Heart left ventricle (tissue), 16 donors: ENCODE measurements around the gene NAGA. TPM values are rescaled to one million over a fixed set of nuclear protein-coding genes. Genes with fewer than 3 reads are reported as not detected.
"Not testable (repeated sequence)": the region's sequence is repeated elsewhere in the genome, so short reads cannot be mapped to it uniquely, and the experiment has no call there.

Experiments
- ATAC-seq, 4 donors: fragments of 200-7000 bp; cut with Tn5 transposase; one replicate each; pipeline ENCODE4 v1.9.1; 2020 to 2022; ENCODE audit warnings: moderate library complexity in 4 of 4, mild to moderate bottlenecking in 3 of 4, moderate number of reproducible peaks in 1 of 4
- DNase-seq, 5 donors: peaks; one replicate each; pipeline ENCODE4 v3.0.0-alpha.2; 2020
- H3K27ac ChIP-seq, 12 donors: fragments of 200-600 bp; sonication (generic) in 4 of 12; one replicate each; pipeline versions ENCODE4 v1.5.0 to v1.8.0; 2016 to 2022; ENCODE audit warnings: mild to moderate bottlenecking in 2 of 12
- H3K27me3 ChIP-seq, 9 donors: fragments of 200-600 bp; sonication (generic) in 2 of 9; one replicate each; pipeline versions ENCODE4 v1.5.1 to v1.8.0; 2016 to 2022; ENCODE audit warnings: mild to moderate bottlenecking in 3 of 9
- H3K36me3 ChIP-seq, 9 donors: fragments of 200-600 bp; sonication (generic) in 2 of 9; one replicate each; pipeline versions ENCODE4 v1.5.0 to v1.8.0; 2018 to 2022; ENCODE audit warnings: mild to moderate bottlenecking in 2 of 9
- H3K4me1 ChIP-seq, 12 donors: fragments of 200-600 bp; sonication (generic) in 4 of 12; one replicate each; pipeline versions ENCODE4 v1.5.0 to v1.8.0; 2016 to 2022; ENCODE audit warnings: mild to moderate bottlenecking in 3 of 12
- H3K4me3 ChIP-seq, 12 donors: fragments of 200-600 bp; sonication (generic) in 4 of 12; one replicate each; pipeline versions ENCODE4 v1.5.0 to v1.8.0; 2017 to 2022; ENCODE audit warnings: mild to moderate bottlenecking in 9 of 12, moderate library complexity in 4 of 12
- H3K9me3 ChIP-seq, 12 donors: fragments of 200-600 bp; sonication (generic) in 4 of 12; one replicate each; pipeline versions ENCODE4 v1.5.0 to v1.8.0; 2016 to 2022; ENCODE audit warnings: mild to moderate bottlenecking in 1 of 12
- POLR2A ChIP-seq, 2 donors: fragments of 450-650 bp; IDR thresholded peaks; one replicate each; pipeline ENCODE4 v1.6.1; 2017; ENCODE audit warnings: antibody characterized with exemption in 2 of 2, mild to moderate bottlenecking in 2 of 2, moderate library complexity in 2 of 2
- WGBS, 4 donors: extraction: QIAGEN DNeasy Blood & Tissue Kit in 2 of 4; methylation state at CpG; one replicate each; pipeline versions ENCODE4 v1.1.5 to v1.1.7; 2013 to 2018; 5-methylcytosine and 5-hydroxymethylcytosine counted together
- intact Hi-C, 10 donors: fragments of 100-400 bp; cut with DNase I; formaldehyde crosslinking; loops; one replicate each; pipeline versions ENCODE4 v1.11.1 to v1.14.2; 2022
- long read RNA-seq, 3 donors: library from polyadenylated mRNA; unstranded; transcript quantifications; one replicate each; pipeline ENCODE4 v2.0.0, GENCODE V29; 2020 to 2021
- polyA plus RNA-seq, 2 donors: library from polyadenylated mRNA; stranded (reverse); fragments of 200-250 nt; gene quantifications; one replicate each; pipeline ENCODE4 v1.2.3, GENCODE V29; 2013
- total RNA-seq, 9 donors: library from RNA; depleted of rRNA in 2 of 9; stranded (reverse); fragments of >200 nt in 2 of 9; fragmentation: NEBNext Ultra II Directional in 3 of 9; extraction: Animal tissue kit (Norgen Biotek cat#: 25700) in 3 of 9; gene quantifications; one replicate each; pipeline versions ENCODE4 v1.1.0 to v1.2.4, GENCODE V29; 2016 to 2023
- TF ChIP-seq, protein P1 (sequence below), 12 donors: fragments of 200-600 bp; sonication (generic) in 4 of 12; IDR thresholded peaks; one replicate each; pipeline versions ENCODE4 v1.5.0 to v1.8.0; 2018 to 2022; ENCODE audit warnings: antibody characterized with exemption in 12 of 12, mild to moderate bottlenecking in 5 of 12
- donor health status: ischemic (EF 13 %, LVEDD 7.1; RV severe dilation, severe dysfunction).
- donor health status: healthy with polysubstance abuse.
- donor health status: DM: no; HTN: yes; CAD: no.
- donor health status: DM: no; HTN: no; CAD: no.
- donor health status: ischemic (EF 25% LVEDD 6.9; RV normal size, moderate dysfunction).
- donor health status: ischemic (EF 25% LVEDD 5.7; RV mildly dilated, moderate dysfunction).
- donor health status: healthy.
- donor health status: DM: yes; HTN: yes; CAD: no.
- donor health status: ischemic (EF 35%, LVEDD 5.7; RV mildly dilated, moderate dysfunction).
- donor health status: nonischemic (EF 11% LVEDD 7.7; RV severe dilation, severe dysfunction).
- donor health status: DM: yes; HTN: yes; CAD: no.
- donor health status: PGD.
- donor health status: ischemic (EF 29% LVEDD 5.4; RV normal size, mild dysfunction).
- donor health status: nonischemic (EF 23%, LVEDD 6.1; RV moderate dilation, normal function).

Gene NAGA
- total RNA-seq (10 to 100 TPM; 10.6 to 48.3 (median 13.8) TPM), polyA plus RNA-seq (10 to 100 TPM in 1 of 2 donors, 1 to 10 TPM in 1; 5.2 to 14.7 TPM)
- long read RNA-seq, donor 1, transcript NAGA-202 (10 exons, 1,869 nt) = minor isoform, 5 of 27 reads
- long read RNA-seq, donor 1, transcript NAGA-201 (9 exons, 3,694 nt) = major isoform, 9 of 27 reads
- long read RNA-seq, donor 1, partial matches to known transcripts = 5 of 27 reads
- long read RNA-seq, donor 1, other reads (novel, unspliced or antisense) = 4 of 27 reads
- long read RNA-seq, donor 2, transcript NAGA-202 (10 exons, 1,869 nt) = minor isoform, 8 of 75 reads
- long read RNA-seq, donor 2, transcript NAGA-203 (10 exons, 1,856 nt) = minor isoform, 11 of 75 reads
- long read RNA-seq, donor 2, transcript NAGA-201 (9 exons, 3,694 nt) = major isoform, 35 of 75 reads
- long read RNA-seq, donor 2, partial matches to known transcripts = 8 of 75 reads
- long read RNA-seq, donor 2, other reads (novel, unspliced or antisense) = 13 of 75 reads
- long read RNA-seq, donor 3, transcript NAGA-201 (9 exons, 3,694 nt) = major isoform, 14 of 22 reads
- long read RNA-seq, donor 3, partial matches to known transcripts = 1 of 22 reads
- long read RNA-seq, donor 3, other reads (novel, unspliced or antisense) = 3 of 22 reads

DNA sequence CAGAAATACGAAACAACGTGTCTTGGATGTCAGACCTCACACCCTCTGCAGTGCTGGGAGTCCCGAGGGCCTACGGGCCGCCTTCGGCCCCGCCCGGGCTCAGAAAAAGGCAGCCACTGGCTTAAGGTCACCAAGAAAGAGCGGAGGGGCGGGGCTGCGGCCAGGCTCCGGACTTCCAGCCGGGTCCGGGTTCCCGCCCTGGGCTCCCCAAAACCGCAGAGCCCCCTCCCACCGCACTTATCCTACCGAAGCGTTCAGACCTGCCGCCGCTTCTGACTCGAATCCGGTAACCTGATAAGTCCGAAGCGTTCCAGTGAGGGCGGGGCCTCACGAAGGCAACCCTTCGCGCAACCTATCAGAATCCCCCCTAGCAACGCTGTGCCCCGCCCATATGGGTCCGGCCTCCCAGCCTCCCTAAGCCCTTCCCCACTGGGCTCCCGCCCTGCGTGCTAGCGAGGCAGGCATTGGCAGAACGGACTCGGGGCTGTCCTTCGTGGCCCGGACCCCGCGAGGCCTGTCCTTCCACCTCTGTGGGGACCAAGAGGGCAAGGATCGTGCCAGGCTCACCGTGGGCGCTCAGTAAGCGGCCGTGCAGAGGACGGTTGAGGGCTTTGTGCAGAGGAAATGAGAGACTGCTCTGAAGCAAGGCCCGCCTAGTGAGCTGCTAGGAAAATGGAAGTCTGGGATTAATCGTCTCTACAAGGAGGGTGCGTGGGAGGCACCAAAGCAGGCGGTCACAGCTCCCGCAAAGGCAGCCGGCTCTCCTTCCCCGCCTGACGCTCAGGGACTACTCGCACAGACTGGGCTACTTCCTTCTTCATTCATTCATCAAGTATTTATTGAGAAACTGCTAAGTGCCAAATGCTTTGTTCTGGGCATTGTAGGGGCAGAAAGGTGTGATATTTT is at the start of gene NAGA:
Gene NAGA, minus strand, starts transcription at position 296 of the 906 bp plus-strand sequence. CDS start 515 bp downstream, outside the sequence.
- Histone ChIP-seq H3K36me3 (peaks cover 0 to 34% (median 18%) of the 10 kb centered on the region in 9 donors), H3K27me3 (no peaks in the 10 kb centered on the region), H3K4me1 (peaks cover 3 to 58% (median 34%) of the 10 kb centered on the region in 12 donors), H3K9me3 (no peaks in the 10 kb centered on the region), H3K27ac (peak within 1 kb of the TSS; percentile 67 to 94 (median 86)), H3K4me3 (peak within 1 kb of the TSS; percentile 37 to 98 (median 68))
- peak; percentile 95 to 98 (median 96) for ATAC-seq
- intact Hi-C loops = loop anchor here in 3 of 10 donors (1.0 to 10.0 kb wide), 4 partner anchors 20 to 386 kb away; partner anchors contain the start of genes NDUFA6 (in 1 of the 3), SNU13 (in 1 of the 3), SREBF2 (in 1 of the 3) and TCF20 (in 1 of the 3)
- DNase-seq = peak; percentile 95 to 99 (median 98)
- peak in 1 of 2 donors; percentile 90 for TF ChIP-seq POLR2A (IDR thresholded peaks at IDR 0.05)
- TF ChIP-seq, protein P1, sequence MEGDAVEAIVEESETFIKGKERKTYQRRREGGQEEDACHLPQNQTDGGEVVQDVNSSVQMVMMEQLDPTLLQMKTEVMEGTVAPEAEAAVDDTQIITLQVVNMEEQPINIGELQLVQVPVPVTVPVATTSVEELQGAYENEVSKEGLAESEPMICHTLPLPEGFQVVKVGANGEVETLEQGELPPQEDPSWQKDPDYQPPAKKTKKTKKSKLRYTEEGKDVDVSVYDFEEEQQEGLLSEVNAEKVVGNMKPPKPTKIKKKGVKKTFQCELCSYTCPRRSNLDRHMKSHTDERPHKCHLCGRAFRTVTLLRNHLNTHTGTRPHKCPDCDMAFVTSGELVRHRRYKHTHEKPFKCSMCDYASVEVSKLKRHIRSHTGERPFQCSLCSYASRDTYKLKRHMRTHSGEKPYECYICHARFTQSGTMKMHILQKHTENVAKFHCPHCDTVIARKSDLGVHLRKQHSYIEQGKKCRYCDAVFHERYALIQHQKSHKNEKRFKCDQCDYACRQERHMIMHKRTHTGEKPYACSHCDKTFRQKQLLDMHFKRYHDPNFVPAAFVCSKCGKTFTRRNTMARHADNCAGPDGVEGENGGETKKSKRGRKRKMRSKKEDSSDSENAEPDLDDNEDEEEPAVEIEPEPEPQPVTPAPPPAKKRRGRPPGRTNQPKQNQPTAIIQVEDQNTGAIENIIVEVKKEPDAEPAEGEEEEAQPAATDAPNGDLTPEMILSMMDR (IDR thresholded peaks at IDR 0.05) = no peak
- 0 to 1% (median 1%) methylated on average over 40 to 56 of the region's 56 CpGs for WGBS, 4 donors

DNA sequence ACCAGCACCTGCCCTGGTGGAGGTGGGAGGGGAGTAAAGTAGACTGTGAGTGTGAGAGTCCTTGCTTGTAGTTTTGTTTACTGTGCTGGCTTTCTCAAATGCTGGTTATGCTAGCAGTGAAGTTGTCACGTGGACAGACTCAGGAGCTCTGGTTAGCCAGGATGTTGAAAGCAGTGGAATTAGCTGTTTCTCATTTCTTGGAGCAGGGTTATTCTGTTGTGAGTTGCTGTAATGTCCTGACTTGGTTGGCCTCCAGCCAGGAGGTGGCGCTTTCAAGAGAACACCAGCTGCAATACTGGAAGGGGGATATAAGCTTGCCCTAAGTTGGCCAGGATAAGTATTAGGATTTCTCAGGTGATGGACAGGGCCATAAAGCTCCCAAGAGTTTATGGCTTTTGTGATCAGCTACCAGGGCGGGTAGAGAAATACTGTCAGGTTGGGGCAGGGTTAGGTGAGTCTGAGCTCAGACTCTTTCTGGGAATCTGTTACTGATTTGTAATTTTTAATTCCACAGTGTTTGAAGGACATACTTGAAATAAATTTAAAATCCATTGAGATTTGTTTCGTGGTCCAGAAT is 46.3 kb upstream of the NAGA start:
- TF ChIP-seq POLR2A (IDR thresholded peaks at IDR 0.05) = no peak
- Histone ChIP-seq H3K27me3 (no peaks in the 10 kb centered on the region), H3K4me3 (no peak overlapping the region), H3K4me1 (peaks cover 0 to 10% (median 0%) of the 10 kb centered on the region in 12 donors), H3K36me3 (peaks cover 0 to 2% (median 0%) of the 10 kb centered on the region in 9 donors), H3K27ac (no peak overlapping the region), H3K9me3 (peaks cover 0 to 20% (median 11%) of the 10 kb centered on the region in 12 donors)
- WGBS, 4 donors = 90 to 96% (median 91%) methylated on average over 3 to 4 of the region's 4 CpGs
- DNase-seq (no peak), ATAC-seq (no peak)
- intact Hi-C loops = loop anchor here in 1 of 10 donors (10.0 kb wide), 1 partner anchor 152 kb away; the partner anchor contains the start of gene SEPTIN3

DNA sequence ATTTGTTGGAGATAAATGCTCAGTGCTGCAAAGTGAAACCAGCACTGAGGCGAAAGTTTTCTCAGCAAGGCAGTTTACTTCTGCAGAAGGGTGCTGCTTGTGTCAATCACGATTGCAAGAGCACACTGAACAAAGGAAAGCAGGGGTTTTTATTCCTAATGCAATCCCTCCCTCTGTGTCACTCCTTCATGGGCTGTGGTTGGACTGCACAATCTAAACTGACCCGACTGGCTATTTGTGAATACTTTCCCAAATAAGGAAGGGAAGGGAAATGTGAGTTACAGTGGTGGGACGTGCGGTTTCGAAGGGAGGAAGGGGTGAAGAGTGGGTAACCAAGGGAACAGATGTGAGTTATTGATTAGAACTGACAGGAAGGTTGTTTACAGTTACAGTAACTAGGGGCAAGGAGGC is 44.8 kb upstream of the NAGA start:
- intact Hi-C loops = loop anchor here in 1 of 10 donors (10.0 kb wide), 1 partner anchor 151 kb away; the partner anchor contains the start of gene SEPTIN3
- H3K9me3 ChIP-seq = peaks cover 0 to 20% (median 11%) of the 10 kb centered on the region in 12 donors
- H3K27me3 ChIP-seq, H3K36me3 ChIP-seq, H3K4me1 ChIP-seq, ATAC-seq, DNase-seq, H3K4me3 ChIP-seq, H3K27ac ChIP-seq: not testable (repeated sequence)
- 89 to 96% (median 92%) methylated on average over 6 of the region's 6 CpGs for WGBS, 4 donors

DNA sequence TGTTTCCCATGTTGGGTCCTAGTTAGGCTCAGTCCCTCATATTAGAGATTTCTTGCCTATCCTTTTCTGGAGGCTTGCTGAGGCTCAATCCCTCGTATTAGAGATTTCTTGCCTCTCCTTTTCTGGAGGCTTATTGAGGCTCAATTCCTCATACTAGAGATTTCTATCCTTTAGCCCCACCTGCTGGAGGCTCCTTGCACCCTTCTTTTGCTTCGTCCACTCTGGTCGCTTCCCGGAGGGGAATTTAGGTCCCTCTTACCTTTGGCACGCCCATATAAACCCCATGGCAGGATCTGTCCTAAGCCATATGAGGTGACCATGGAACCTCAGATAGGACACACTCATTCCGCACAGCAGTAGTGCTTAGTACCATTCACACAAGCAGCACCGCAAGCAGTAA is 44.1 kb upstream of the NAGA start:
- TF ChIP-seq POLR2A (IDR thresholded peaks at IDR 0.05) = no peak
- TF ChIP-seq, protein P1 (IDR thresholded peaks at IDR 0.05) = peak in 8 of 12 donors; percentile 12 to 39 (median 20)
- Histone ChIP-seq H3K27me3 (no peaks in the 10 kb centered on the region), H3K27ac (no peak overlapping the region), H3K4me3 (no peak overlapping the region), H3K36me3 (peaks cover 0 to 2% (median 0%) of the 10 kb centered on the region in 9 donors), H3K4me1 (no peaks in the 10 kb centered on the region), H3K9me3 (peaks cover 0 to 20% (median 11%) of the 10 kb centered on the region in 12 donors)
- intact Hi-C loops = loop anchor here in 4 of 10 donors (5.0 to 10.0 kb wide), 3 partner anchors 147 to 152 kb away; partner anchors contain the start of gene SEPTIN3 (in 3 of the 4)
- ATAC-seq (no peak), DNase-seq (no peak)
- 93 to 98% (median 96%) methylated on average over 7 of the region's 7 CpGs for WGBS, 4 donors
